GM18498 (cell line): ENCODE results near the gene FBLN2.
"Not testable (repeated sequence)": the region's sequence is repeated elsewhere in the genome, so short reads cannot be mapped to it uniquely, and the experiment has no call there.

Experiments
- ATAC-seq: cut with Tn5 transposase; IDR thresholded peaks from one replicate; pipeline ENCODE4 v1.9.1; 2021; ENCODE audit warnings: mild to moderate bottlenecking, moderate library complexity; ENCODE audit not compliant: unreplicated experiment

The FBLN2 gene

DNA sequence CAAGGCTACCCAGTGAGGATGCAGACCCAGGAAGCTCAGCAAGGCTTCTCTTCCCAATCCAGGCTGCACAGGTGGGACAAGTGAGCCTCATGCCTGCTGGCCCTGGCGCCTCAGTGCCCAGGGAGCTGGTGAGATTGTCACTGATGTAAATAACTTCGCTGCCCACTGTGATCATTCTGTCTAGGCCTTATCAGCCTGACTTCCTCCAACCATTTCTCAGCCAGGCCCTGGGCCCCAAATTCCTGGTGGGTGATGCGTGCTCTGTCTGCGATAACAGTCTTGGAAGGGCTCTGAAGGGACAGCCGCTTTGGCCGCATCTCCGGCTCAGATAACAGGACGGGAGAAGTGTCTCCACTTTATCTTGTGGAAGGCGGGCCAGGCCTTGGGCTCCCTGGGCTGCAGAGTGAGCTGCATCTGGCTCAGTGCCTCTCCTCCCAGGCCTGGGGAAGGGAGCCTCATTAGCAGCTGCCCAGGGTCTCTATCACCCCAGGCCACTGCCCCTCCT lies 2.2 kb upstream of the FBLN2 start:
- ATAC-seq: no peak

DNA sequence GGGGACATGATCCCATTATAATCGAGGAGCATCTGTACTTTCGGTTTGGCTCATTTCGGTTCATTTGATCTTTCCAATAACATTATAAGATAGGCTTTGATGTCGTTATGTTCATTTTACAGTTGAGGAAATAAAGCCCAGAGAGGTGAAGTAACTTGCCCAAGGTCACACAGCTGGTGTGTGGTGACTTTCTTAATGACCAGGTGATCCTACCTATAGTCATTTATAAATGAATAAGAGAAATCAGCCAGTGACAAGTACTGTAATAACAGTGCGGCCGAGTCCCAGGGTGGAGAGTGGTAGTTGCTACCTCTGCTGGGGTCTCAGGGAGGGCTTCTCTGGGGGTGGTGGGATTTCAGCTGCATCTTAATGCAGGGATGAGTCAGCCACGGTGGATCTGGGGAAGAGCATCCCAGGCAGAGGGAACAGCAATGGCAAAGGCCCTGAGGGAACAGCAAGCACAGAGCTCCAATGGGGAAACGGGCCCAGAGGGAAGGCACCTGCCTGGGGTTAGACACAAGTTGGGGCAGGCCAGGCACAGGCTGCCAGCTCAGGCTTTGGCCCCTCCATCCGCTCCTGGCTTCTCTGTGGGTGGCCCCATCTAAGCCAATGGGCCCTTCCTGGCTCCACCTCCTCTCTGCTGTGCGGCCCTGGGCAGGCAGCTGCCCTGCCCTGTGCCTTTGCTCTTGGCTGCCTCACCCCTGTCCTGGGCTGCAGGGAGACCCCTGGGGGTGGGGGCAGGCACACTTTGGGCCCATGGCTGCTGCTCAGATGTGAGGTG lies 1.1 kb upstream of the FBLN2 start:
- no peak for ATAC-seq

DNA sequence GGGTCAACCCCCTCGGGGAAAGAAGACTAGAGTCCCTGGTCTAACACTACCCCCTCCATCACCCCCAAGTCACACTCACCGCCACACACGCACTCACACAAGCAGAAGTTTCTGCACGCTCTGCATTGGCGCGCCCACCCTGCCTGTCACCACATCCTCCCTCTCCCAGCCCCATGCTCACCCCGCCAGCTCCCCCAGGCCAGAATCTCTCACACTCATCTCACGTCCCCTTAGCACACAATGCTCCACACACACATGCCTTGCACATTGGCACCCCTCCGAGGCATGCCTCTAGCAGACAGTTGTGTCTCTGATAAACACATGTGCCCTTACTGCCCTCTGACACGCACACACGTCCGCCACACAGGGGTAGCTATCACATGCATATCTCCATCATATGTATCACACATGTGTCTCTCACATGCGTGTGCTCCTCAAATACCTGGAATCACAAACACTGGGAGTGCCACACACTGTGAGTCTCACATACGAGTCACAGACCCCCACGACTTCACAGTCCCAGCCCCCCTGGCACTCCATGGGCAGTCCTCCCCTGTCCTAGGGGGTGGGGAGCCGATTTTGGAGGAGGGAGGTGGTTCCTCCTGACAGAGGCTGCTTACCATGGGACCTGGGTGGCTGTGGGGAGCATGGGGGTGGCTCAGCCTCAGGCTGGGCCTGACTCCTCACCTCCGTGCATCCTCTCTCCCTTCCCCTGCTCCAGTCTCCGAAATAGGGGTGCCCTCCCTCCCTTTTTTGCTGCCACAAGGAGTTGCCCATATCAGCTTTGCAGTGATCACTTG lies 898 bp downstream of the FBLN2 start:
- ATAC-seq: no peak

DNA sequence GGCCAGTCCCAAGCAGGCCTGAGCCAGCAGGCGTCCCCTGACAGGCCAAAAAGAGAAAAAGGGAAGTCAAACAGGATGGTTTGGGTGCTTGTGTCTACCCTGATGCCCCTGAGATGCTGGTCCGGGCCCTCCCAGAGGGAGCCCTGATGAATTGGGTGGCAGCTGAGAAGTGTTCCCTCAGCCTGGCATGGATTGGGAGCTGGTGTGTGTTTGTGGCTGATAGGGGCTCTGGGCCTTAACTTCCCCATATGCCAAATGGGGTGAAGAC lies 1.4 kb downstream of the FBLN2 start:
- no peak for ATAC-seq

DNA sequence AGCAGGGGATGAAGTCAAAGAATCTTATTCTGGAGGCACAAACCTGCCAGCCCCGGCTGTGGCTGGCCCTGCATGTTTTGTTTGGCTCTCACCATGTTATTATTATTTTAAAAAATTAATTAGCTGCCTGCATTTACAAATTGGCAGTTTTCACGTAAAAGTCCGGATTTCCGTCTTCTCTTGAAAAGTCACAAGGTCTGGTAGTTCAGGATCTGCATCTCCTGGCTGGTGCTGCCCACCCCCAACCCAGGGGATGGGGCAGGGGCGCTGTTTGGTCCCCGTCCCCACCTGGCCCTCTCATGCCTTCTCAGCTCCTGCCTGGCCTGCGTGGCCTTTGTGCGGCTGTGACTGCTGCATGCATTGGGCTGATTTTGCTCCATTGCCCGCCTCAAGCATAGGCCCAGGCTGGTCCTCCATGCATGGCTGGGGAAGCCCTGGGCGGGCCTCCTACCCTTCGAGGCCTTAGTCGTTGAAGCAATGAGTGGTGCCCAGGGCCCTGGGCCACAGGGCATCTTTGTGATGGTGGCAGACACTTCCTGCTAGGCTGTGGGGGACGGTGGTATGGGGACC lies 2.0 kb downstream of the FBLN2 start:
- ATAC-seq: no peak

DNA sequence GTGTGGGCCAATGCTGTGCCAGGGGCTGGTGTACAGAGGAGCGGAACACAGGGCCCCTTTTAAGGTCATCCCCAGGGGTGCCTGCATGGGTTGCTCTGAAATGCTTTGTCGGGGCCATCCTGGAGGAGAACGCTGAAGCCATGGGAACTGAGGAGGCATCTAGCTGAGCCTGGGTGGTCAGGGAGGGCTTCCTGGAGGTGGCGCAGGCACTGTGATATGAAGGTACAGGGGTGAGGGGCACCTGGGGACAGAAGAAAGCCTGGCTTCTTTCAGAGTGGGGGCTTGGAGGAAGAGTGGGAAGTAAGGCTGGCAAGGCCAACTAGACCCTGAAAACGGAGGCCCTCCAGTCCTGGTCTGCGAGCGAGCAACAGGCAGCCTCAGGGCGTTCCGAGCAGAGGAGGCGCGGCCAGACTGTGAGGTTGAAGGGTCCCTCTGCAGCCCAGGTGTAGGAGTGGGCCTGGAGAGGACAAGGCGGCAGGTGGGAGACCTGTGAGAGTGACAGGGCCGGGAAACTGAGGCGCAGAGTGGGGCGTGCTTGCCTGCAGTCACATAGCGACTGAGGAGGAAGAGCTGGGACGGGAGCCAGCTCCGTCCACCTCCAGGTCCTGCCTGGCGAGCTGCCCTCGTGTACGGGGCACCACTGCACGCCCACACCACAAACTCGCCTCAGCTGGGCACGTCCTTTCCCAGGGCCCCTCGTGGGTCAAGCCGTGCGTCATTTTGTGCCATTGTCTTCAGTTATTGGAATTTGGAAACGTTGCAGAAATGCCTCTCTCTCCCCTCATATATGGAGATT lies 4.1 kb downstream of the FBLN2 start:
- no peak for ATAC-seq

DNA sequence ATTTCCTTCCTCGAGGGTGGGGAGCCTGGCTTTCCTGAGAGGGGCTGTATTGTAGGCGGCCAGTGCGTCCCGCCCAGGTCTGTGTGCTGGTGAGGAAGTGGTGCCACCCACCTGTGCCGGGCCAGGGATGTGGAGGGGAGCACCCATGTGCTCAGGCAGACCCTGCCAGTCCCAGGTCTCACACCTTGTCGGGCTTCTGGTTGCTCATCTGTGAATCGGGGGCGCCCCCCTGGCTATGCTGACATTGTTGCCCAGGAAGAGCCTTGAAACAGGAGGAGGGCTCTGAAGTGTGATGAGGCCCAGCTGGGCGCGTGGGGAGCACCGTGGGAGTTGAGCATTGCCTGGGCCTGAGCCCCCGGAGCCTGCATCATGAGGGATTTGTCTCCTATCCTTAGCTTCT lies 4.8 kb downstream of the FBLN2 start:
- ATAC-seq: no peak

DNA sequence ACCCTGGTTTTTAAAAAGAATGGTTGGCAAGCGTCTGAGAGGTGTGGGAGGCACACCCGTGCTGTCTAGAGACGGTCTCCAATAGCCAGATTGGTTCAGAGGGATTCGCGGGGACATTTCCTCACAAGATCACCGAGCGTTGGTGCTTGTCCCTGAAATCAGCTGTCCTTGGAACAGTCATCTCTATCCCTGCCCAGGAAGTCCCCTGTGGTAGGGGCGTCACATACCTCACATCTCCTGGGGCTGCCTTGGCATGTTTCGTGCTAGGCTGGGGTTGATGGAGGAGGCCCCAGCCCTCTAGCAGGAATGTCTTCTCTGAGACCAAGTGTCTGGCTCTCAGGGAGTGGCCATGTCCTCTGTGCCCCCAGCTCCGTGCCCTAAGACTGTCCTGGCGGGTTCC lies 6.8 kb downstream of the FBLN2 start:
- no peak for ATAC-seq

DNA sequence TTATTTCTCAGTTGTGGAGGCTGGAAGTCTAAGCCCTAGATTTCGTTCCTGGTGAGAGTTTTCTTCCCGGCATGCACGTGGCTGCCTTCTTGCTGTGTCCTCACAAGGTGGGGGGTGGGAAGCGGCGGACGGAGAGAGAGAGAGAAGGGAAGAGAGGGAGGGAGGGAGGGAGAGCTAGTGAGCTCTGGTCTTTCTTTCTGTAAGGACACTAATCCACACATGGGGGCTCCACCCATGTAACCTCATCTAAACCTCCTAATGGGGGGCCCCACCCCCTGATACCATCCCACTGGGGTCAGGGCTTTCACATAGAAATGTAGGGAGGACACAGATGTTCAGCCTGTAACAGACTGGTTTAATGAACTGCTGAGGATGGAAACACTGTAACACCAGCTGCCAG lies 7.3 kb downstream of the FBLN2 start:
- ATAC-seq: no peak

DNA sequence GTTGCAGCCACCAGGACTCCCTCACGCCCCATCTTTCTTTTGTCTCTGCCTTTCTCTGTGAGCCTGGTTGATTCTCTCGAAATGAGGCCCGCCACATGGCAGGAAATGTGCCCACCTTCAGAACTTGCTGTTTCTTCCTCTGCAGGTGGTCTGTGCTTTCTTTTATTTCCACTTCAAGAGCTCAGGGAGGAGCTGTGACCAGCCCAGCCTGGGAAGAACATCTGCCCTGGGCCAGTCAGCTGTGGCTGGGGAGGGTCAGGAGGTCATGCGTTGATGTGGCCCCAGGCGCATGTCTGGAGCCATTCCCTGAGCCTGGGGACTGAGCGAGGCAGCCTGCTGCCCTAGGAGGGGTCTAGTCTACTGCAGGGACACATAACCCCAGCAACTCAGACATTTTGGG lies 8.0 kb downstream of the FBLN2 start:
- no peak for ATAC-seq

DNA sequence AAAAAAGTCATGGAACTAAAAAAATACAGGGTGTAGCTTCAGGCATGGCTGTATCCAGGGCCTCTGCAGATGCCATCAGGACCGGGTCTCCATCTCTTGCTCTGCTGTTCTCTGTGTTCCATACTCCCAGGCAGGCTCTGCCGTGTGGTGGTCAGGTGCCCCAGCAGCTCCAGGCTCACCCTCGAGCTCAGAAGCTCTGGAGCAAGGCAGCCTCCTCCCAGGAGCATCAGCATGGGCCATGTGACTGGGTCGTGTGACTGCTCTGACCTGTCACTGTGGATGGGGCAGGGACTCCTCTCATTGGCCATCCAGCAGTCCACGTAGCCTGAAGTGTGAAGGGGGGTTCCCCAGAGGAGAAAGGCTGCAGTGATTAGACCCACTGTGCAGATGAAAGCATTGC lies 8.5 kb downstream of the FBLN2 start:
- no peak for ATAC-seq

DNA sequence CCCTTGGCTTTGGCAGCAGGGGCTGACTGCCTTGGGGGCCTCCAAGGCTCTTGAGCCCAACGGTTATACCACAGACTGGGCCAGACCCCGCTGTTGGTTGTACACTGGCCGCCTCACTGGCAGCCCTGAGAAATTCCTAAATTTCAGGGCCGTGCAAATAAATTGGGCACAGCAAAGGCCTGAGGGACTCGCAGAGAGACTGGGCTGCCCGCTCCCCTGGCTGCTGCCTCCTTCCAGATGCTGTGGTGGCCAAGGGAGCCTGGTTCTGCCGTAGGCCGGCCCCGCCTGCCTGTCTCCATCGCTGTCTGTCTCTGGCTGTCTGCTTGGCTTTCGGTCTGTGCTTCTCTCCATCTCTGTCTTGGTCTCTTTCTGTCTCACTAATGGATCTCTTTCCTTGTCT lies 9.0 kb downstream of the FBLN2 start:
- ATAC-seq: no peak

DNA sequence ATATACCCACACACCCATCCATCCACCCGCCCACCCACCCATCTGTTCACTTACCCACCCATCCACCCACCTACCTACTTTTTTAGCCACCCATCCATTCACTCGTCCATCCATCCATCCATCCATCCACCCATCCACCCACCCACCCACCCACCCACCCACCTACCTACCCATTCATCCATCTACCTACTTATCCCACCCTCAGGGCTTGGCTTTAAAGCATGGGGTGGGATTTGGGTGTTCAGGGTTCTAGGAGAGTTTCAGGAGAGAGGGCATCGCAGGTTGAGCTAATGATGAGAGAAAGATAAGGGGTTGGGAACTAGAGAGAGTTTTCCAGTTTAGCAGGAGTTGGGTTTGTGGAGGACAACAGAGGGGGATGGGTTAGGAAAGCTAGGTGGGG lies 9.7 kb downstream of the FBLN2 start:
- no peak for ATAC-seq

DNA sequence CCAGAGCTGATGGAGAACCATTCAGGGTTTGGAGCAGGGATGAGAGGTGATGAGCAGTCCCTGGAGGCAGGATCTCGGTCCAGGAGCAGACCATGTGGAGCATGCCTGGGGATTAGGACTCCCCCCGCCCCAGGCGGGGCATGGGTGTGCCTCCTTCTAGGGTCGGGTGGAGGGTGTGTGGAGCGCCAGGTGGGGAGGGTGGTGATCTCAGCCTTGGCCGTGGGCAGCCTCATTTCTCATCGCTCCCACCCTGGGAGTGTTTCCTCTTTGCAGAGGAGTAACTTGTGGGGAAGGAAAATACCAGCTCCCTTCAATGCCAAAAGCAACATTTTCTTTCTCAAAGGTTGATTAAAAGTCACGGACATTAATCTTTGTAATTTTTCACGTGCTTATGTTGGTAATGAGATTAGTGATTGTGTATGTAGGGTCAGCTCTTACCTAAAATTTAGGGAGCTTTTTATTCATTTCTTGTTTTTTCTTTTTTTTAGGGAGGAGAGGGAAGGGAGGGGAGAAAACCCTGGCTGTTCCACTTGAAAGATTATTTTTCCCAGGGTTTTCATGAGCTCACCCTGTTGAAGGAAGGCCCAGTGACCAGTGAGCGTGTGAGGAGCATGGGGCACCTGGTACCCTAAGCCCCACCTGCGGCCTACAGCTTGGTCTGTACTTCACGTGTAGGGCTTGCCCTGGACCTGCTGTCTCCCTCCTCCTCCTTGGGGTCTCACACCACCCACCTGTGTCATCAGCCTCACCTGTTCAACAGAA lies 11.0 kb downstream of the FBLN2 start:
- no peak for ATAC-seq

DNA sequence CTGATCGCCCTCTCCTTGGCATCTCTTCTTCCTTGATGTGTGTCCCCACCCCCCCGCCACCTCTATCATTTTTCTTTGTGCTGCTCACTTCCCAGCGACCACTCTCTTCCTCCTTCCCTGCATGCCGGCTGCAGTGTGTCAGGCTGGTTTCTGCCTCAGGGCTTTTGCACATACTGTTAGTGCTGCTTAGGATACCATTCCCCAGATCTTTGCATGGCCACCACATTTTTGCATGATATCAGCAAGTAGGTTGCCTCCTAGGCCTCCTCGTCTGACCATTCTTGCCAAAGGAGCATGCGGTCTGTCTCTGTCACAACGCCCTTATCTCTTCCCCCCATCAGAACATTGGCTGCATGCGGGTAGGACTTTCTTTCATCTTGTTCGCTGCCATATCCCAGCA lies 12.5 kb downstream of the FBLN2 start:
- no peak for ATAC-seq

DNA sequence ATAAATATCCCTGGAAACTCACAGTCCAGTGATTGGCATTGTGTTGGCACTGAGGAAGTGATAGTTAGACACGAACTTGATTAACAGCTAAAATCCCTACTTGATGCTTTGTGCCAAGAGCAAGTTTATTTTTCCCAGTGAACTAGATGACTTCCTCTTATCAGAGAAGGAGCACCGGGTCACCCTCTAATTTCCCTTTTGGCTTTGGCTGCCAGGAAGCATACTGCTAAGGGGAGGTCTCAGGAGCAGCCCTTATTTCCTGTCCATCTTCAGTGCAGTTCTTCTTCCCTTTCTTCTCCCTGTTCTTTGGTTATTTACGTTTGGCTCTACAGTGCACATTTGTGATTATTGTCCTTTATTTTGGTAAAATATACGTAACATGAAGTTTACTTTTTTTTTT lies 13.0 kb downstream of the FBLN2 start:
- ATAC-seq: no peak

DNA sequence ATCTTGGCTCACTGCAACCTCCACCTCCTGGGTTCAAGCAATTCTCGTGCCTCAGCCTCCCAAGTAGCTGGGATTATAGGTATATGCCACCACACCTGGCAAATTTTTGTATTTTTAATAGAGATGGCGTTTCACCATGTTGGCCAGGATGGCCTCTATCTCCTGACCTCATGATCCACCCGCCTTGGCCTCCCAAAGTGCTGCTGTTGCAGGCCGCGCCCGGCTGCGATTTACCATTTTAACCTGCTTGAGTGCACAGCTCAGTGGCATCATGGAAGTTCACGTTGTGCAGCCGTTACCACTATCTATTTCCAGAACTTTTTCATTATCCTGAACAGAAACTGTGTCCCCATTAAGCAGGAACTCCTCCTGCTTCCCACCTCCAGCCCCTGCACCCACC lies 13.5 kb downstream of the FBLN2 start:
- not testable (repeated sequence) for ATAC-seq

DNA sequence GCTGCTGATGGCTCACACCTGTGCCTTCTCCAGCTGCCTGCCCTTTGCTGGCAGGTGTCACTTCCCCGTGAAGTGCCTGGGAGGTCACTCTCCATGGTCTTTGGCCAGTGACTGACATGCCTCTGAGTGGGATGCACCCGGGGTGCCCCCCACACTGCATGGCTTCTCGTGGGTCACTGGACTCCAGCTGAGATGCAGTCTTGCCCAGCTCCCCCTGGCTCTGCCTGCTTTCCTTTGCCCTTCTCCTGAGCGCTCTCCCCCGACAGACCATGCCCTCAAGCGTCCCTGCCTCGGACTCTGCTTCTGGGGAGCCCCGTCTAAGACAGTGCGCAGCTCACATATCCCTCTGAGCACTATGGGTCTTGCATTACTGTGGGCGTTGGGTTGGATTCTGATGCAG lies 14.4 kb downstream of the FBLN2 start:
- no peak for ATAC-seq

DNA sequence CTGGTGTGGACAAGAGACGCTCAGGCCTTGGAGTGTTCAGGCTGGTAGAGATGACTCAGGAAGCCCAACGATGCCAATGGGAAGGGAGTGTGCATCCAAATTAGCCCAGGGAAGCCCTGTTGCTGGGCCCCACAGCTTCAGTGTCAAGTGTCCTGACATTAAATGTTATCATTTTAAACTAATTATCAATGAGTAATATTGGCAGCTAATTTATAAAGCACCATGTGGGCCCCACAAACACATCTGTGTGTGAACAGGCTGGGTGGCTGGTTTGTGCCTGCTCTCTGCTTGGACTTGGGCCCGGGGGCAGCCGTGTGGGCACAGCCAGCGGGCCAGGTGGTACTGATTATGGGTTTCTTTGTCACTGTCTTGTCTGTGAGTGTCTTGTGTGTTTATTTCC lies 15.0 kb downstream of the FBLN2 start:
- ATAC-seq: no peak

DNA sequence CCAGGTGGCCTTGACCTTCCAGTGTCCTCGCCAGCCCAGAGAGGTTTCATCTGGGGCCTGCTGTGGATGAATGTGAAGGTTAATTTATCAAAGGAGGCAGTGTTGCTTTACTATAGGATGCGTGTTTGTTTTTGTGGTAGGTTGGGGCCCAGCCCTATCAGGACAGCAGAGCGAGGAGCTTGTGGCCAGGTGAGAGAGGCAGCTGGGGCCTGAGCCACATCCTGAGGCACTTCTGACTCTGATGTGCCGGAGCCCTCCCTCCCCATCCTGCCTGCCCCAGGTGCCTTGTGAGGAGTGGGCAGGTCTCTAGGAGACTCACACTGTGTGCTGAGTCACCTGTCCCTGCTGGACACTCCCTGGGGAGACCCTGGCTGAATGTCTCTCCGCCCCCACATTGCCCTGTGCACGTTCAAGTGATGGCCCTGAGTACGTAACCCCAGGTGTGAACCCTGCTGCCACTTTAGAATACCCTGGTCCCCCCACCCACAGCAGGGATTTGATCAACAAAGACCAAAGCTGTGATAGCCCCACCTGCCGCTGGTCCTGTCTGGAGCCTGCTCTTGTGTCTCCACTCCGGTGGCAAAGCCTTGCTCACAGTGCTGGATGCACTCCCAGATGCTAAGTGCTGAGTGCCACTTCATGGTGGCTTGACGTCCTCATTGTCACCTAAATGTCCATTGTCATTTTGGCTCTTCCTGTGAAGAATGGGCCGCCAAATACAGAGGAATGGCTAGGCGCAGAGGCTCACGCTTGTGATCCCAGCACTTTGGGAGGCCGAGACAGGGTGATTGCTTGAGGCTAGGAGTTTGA lies 16.0 kb downstream of the FBLN2 start:
- ATAC-seq: no peak
